ENCODE measurements around the gene CXCL12. TPM values are rescaled to one million over a fixed set of nuclear protein-coding genes. Genes with fewer than 3 reads are reported as not detected.

Gene CXCL12
- polyA plus RNA-seq, 1 of the 3 experiments (the other 2 are of a cell fraction) = 4.7 TPM

GRCh38 chr10:44393834-44394547, 9.1 kb upstream of the CXCL12 start:
- WGBS (ENCODE audit: low lambda C conversion rate) = 5% methylated on average over 5 of the region's 5 CpGs
- Histone ChIP-seq H3F3A (replicated peaks; ENCODE audit: insufficient read depth) (no peaks in the 10 kb centered on the region), H4K20me1 (ENCODE audit: insufficient read depth) (no peaks in the 10 kb centered on the region), H3K4me1 (ENCODE audit: control insufficient read depth in 1 of 2, insufficient read depth in 2 of 2, low read depth in 1 of 2, low read length in 1 of 2) (peaks cover 0 to 7% of the 10 kb centered on the region in 2 experiments; a peak in 1 of 4 replicates), H3K36me3 (replicated peaks in 1 of 2; ENCODE audit: control insufficient read depth in 1 of 2, insufficient read depth in 2 of 2, low read length in 1 of 2) (no peaks in the 10 kb centered on the region), H3K9me2 (no peaks in the 10 kb centered on the region), H2AFZ (ENCODE audit: low read depth) (no peak overlapping the region), H3K27me3 (ENCODE audit: insufficient read depth) (peaks cover 30% of the 10 kb centered on the region), H3K4me3 (ENCODE audit: low read depth in 2 of 2, low read length in 1 of 2) (no peak overlapping the region), H3K4me2 (no peak overlapping the region), H3K79me2 (ENCODE audit: insufficient read depth) (no peaks in the 10 kb centered on the region), H3K9me3 (no peaks in the 10 kb centered on the region), H3K27ac (ENCODE audit: low read depth in 2 of 2, low read length in 1 of 2) (no peak overlapping the region), H3K9ac (no peak overlapping the region)
- no peak for TF ChIP-seq MXI1 (IDR thresholded peaks at IDR 0.05; ENCODE audit: low read depth, low read length)
- TF ChIP-seq CHD2 (IDR thresholded peaks at IDR 0.05; ENCODE audit: low read length, partially characterized antibody) = no peak
- no peak for TF ChIP-seq POLR2AphosphoS5 (IDR thresholded peaks at IDR 0.05; ENCODE audit: low read depth, low read length)
- TF ChIP-seq, protein P1, sequence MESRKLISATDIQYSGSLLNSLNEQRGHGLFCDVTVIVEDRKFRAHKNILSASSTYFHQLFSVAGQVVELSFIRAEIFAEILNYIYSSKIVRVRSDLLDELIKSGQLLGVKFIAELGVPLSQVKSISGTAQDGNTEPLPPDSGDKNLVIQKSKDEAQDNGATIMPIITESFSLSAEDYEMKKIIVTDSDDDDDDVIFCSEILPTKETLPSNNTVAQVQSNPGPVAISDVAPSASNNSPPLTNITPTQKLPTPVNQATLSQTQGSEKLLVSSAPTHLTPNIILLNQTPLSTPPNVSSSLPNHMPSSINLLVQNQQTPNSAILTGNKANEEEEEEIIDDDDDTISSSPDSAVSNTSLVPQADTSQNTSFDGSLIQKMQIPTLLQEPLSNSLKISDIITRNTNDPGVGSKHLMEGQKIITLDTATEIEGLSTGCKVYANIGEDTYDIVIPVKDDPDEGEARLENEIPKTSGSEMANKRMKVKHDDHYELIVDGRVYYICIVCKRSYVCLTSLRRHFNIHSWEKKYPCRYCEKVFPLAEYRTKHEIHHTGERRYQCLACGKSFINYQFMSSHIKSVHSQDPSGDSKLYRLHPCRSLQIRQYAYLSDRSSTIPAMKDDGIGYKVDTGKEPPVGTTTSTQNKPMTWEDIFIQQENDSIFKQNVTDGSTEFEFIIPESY (IDR thresholded peaks at IDR 0.05; ENCODE audit: borderline replicate concordance, low read depth) = no peak
- no peak for TF ChIP-seq NRF1 (IDR thresholded peaks at IDR 0.05; ENCODE audit: low read depth, low read length)
- TF ChIP-seq NFIC (IDR thresholded peaks at IDR 0.05; ENCODE audit: borderline replicate concordance) = no peak
- no peak for TF ChIP-seq USF1 (IDR thresholded peaks at IDR 0.05; ENCODE audit: borderline replicate concordance, low read depth)
- TF ChIP-seq, protein P2, sequence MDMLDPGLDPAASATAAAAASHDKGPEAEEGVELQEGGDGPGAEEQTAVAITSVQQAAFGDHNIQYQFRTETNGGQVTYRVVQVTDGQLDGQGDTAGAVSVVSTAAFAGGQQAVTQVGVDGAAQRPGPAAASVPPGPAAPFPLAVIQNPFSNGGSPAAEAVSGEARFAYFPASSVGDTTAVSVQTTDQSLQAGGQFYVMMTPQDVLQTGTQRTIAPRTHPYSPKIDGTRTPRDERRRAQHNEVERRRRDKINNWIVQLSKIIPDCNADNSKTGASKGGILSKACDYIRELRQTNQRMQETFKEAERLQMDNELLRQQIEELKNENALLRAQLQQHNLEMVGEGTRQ (IDR thresholded peaks at IDR 0.05; ENCODE audit: borderline replicate concordance, low read depth, low read length) = no peak
- TF ChIP-seq, protein P3, sequence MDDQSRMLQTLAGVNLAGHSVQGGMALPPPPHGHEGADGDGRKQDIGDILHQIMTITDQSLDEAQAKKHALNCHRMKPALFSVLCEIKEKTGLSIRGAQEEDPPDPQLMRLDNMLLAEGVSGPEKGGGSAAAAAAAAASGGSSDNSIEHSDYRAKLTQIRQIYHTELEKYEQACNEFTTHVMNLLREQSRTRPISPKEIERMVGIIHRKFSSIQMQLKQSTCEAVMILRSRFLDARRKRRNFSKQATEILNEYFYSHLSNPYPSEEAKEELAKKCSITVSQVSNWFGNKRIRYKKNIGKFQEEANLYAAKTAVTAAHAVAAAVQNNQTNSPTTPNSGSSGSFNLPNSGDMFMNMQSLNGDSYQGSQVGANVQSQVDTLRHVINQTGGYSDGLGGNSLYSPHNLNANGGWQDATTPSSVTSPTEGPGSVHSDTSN (IDR thresholded peaks at IDR 0.05) = no peak
- no peak for TF ChIP-seq EP300 (IDR thresholded peaks at IDR 0.05; ENCODE audit: borderline replicate concordance in 1 of 2, low read depth in 1 of 2, low read length in 1 of 2)
- no peak for TF ChIP-seq SMC3 (IDR thresholded peaks at IDR 0.05; ENCODE audit: low read depth, low read length)
- no peak for TF ChIP-seq MEF2A (IDR thresholded peaks at IDR 0.05; ENCODE audit: borderline replicate concordance, low read depth)
- no peak for TF ChIP-seq FOXJ3 (CRISPR knock-in tag; IDR thresholded peaks at IDR 0.05)
- TF ChIP-seq RFX5 (IDR thresholded peaks at IDR 0.05; ENCODE audit: low read length) = no peak
- TF ChIP-seq JUND (IDR thresholded peaks at IDR 0.05) = no peak
- no peak for DNase-seq
- ChIA-PET POLR2A (no interaction called here), CTCF (interaction anchor here (0.7 to 2.7 kb wide), 6 partner anchors 8 to 723 kb away, joined by 3 to 8 read pairs (median 4); no protein-coding TSS in a partner anchor)
